ENCODE results near the gene ZC3H6. TPM values are rescaled to one million over a fixed set of nuclear protein-coding genes. Genes with fewer than 3 reads are reported as not detected.

Gene ZC3H6
- total RNA-seq, 1 donor from 2014 or later = 16.6 TPM

DNA sequence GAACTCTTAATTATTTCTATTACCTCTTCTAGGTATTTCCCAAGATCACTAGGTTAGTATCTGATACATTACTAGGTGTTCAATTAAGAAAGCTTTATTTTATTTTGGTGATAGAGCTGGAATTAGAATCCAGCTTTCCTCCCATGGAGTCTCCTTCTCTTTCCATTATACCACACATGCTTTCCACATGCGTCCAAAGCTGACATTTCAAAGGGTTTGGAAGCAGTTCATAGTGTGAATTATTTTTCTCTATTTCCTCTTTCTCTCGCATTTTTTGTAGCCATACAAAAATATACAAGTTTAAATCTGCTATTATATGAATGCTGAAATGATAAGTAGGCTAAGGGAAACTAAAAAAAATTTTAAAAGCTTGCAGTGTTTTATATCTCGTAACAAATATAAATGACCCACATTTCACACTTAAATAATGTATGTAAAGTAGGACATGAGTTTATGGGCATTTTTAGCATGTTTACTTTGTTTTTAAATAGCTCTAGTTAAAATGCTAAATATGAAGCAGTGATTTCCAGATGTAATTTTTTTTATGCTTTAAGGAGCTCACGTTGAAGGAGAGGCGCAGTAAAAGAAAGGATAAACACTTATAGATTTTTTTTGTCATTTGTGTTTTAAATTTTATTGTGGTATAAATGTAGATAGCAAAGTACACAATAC is 20.1 kb downstream of the ZC3H6 start:
- Histone ChIP-seq H3K9me3 (no peaks in the 10 kb centered on the region), H3K27me3 (no peaks in the 10 kb centered on the region), H3K27ac (no peak overlapping the region), H3K4me3 (no peak overlapping the region), H3K36me3 (no peaks in the 10 kb centered on the region), H3K4me1 (no peaks in the 10 kb centered on the region)
- TF ChIP-seq, protein P1, sequence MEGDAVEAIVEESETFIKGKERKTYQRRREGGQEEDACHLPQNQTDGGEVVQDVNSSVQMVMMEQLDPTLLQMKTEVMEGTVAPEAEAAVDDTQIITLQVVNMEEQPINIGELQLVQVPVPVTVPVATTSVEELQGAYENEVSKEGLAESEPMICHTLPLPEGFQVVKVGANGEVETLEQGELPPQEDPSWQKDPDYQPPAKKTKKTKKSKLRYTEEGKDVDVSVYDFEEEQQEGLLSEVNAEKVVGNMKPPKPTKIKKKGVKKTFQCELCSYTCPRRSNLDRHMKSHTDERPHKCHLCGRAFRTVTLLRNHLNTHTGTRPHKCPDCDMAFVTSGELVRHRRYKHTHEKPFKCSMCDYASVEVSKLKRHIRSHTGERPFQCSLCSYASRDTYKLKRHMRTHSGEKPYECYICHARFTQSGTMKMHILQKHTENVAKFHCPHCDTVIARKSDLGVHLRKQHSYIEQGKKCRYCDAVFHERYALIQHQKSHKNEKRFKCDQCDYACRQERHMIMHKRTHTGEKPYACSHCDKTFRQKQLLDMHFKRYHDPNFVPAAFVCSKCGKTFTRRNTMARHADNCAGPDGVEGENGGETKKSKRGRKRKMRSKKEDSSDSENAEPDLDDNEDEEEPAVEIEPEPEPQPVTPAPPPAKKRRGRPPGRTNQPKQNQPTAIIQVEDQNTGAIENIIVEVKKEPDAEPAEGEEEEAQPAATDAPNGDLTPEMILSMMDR (IDR thresholded peaks at IDR 0.05) = no peak
- intact Hi-C loops (cut with DNase I) = no loop called here
- ATAC-seq = no peak
- no peak for DNase-seq

DNA sequence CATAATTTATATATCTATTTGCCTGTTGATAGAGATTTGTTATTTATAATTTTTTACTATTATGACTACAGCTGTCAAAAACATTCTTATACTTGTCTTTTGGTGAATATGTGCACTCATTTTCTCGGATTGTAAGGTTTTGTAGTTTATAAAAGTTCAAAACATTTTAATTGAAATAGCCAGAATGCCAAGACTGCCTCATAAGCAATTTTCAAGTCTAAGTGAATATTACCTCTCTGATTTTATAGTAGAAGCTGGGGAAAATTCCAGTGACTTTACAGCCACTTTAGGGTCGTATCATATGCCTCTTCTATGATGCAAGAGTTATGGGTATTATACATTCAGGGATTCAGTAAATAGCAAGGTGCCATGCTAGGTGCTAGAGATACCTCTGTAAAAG is 21.0 kb downstream of the ZC3H6 start:
- Histone ChIP-seq H3K9me3 (no peaks in the 10 kb centered on the region), H3K27ac (no peak overlapping the region), H3K4me3 (no peak overlapping the region), H3K36me3 (no peaks in the 10 kb centered on the region), H3K27me3 (no peaks in the 10 kb centered on the region), H3K4me1 (no peaks in the 10 kb centered on the region)
- TF ChIP-seq, protein P1 (IDR thresholded peaks at IDR 0.05) = no peak
- ATAC-seq (no peak), DNase-seq (no peak)
- intact Hi-C loops (cut with DNase I) = no loop called here

DNA sequence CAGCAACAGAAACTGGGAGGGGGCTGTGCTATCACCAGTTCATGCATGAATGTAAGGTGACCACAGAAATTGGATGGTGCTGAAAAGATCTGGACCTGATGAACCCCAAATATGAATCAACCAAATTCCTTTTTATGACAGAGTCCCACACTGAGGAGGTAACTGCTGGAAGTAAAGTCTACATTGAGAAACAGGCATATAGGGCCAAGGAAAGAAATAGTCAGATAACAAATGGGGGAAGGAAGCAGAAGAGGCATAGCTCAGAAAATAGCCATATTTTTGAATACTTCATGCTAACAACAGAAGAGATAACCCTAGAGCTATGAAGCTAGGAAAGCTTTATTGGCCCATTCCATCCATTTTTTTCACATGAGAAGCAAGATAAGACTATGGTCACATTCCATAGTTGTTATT is 25.8 kb downstream of the ZC3H6 start:
- Histone ChIP-seq H3K9me3 (no peaks in the 10 kb centered on the region), H3K27ac (no peak overlapping the region), H3K36me3 (peaks cover 6% of the 10 kb centered on the region), H3K4me3 (no peak overlapping the region), H3K4me1 (no peaks in the 10 kb centered on the region), H3K27me3 (no peaks in the 10 kb centered on the region)
- intact Hi-C loops (cut with DNase I) = no loop called here
- no peak for ATAC-seq
- DNase-seq = no peak
- TF ChIP-seq, protein P1 (IDR thresholded peaks at IDR 0.05) = no peak

DNA sequence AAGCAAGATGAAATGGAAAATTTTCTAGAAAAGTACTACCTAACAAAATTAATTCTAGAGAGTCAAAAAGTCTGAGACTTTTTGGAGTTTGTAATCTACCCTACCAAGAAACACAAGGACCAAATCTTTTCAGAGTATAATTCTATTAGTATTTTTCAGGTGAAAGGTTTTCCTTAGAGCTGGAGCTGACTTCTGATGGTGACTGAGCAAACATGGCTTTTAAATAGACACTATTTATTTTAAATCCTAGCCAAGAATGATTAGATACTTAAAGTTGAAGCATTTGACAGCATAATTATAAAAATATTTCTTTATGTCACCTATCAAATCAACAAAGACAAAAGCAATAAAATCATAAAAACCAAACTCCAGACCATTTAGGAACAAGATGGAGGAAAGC is 26.6 kb downstream of the ZC3H6 start:
- no peak overlapping the region for H3K27ac ChIP-seq
- H3K36me3 ChIP-seq = peaks cover 6% of the 10 kb centered on the region
- ATAC-seq (no peak), DNase-seq (no peak)
- TF ChIP-seq, protein P1 (IDR thresholded peaks at IDR 0.05) = no peak
- intact Hi-C loops (cut with DNase I) = no loop called here
- no peaks in the 10 kb centered on the region for H3K27me3 ChIP-seq
- no peaks in the 10 kb centered on the region for H3K9me3 ChIP-seq
- no peak overlapping the region for H3K4me3 ChIP-seq
- H3K4me1 ChIP-seq = no peaks in the 10 kb centered on the region

DNA sequence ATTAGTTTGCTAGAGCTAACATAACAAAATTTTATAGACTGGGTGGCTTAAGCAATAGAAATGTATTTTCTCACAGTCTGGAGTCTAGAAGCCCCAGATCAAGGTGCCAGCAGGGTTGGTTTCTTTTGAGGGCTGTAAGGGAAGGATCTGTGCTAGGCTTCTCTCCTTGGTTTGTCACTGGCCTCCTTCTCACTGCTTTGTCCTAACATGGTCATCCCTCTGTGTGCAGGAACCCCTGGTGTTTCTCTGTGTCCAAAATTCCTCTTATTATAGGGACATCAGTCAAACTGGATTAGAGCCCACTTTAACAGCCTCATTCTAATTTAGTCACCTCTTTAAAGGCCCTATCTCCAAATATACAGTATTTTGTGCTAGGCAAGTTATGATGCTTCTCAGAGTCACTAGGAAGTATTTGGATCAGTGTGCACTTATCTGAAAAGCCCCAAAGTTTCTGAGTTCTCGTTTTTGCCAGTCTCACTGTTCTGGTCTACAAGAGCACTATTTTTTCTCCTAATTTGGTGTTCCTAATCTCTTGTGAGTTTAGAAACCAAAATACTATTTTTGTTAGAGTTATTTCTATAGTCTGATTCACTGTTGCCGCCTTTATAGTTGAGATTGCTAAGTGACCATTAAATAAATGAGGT is 29.0 kb downstream of the ZC3H6 start:
- TF ChIP-seq, protein P1 (IDR thresholded peaks at IDR 0.05) = no peak
- Histone ChIP-seq H3K9me3 (no peaks in the 10 kb centered on the region), H3K4me1 (no peaks in the 10 kb centered on the region), H3K27me3 (no peaks in the 10 kb centered on the region), H3K27ac (no peak overlapping the region), H3K4me3 (no peak overlapping the region), H3K36me3 (peaks cover 19% of the 10 kb centered on the region)
- intact Hi-C loops (cut with DNase I) = no loop called here
- DNase-seq = no peak
- ATAC-seq = no peak
